GM08714 (cell line): Measurements from ENCODE around the gene SNTG2.
"Not testable (repeated sequence)": the region's sequence is repeated elsewhere in the genome, so short reads cannot be mapped to it uniquely, and the experiment has no call there.

Experiments used
- H3K4me3 ChIP-seq: fragments of 200-500 bp; sonication (Bioruptor generic); 2 replicates; pipeline ENCODE4 v1.5.1; 2014; ENCODE audit warnings: mild to moderate bottlenecking, low read length, inconsistent platforms
- ZNF274 ChIP-seq: IDR thresholded peaks from 2 replicates; pipeline ENCODE4 v1.6.1; 2012; ENCODE audit warnings: mild to moderate bottlenecking, low read depth, low read length

The SNTG2 gene

GRCh38 chr2:950080-950966, at the start of gene SNTG2:
SNTG2 (plus strand) TSS chr2:950849; CDS start chr2:950997, 148 bp downstream.
- TF ChIP-seq ZNF274 = no peak
- peak within 1 kb of the TSS; percentile 58 for H3K4me3 ChIP-seq

GRCh38 chr2:902584-902983, 48.1 kb upstream of the SNTG2 start:
- H3K4me3 ChIP-seq = no peak overlapping the region
- no peak for TF ChIP-seq ZNF274

GRCh38 chr2:903223-903900, 47.3 kb upstream of the SNTG2 start:
- TF ChIP-seq ZNF274 = no peak

GRCh38 chr2:904246-905024, 46.2 kb upstream of the SNTG2 start:
- no peak for TF ChIP-seq ZNF274
- no peak overlapping the region for H3K4me3 ChIP-seq

More at GRCh38 chr2:903223-903900, 47.3 kb upstream of the SNTG2 start:
- no peak overlapping the region for H3K4me3 ChIP-seq

GRCh38 chr2:905091-905832, 45.4 kb upstream of the SNTG2 start:
- no peak for TF ChIP-seq ZNF274
- no peak overlapping the region for H3K4me3 ChIP-seq

GRCh38 chr2:905833-906140, 44.9 kb upstream of the SNTG2 start:
- no peak overlapping the region for H3K4me3 ChIP-seq

GRCh38 chr2:907706-908105, 42.9 kb upstream of the SNTG2 start:
- no peak overlapping the region for H3K4me3 ChIP-seq
- TF ChIP-seq ZNF274 = no peak

More at GRCh38 chr2:905833-906140, 44.9 kb upstream of the SNTG2 start:
- no peak for TF ChIP-seq ZNF274

- H3K4me3 ChIP-seq = no peak overlapping the region
- no peak for TF ChIP-seq ZNF274
Observed at GRCh38 chr2:908568-908967, 42.1 kb upstream of the SNTG2 start.

GRCh38 chr2:909764-910379, 40.8 kb upstream of the SNTG2 start:
- H3K4me3 ChIP-seq = not testable (repeated sequence)

- TF ChIP-seq ZNF274 = no peak
Observed at GRCh38 chr2:910698-911097, 40.0 kb upstream of the SNTG2 start.

GRCh38 chr2:915979-916378, 34.7 kb upstream of the SNTG2 start:
- no peak for TF ChIP-seq ZNF274
- no peak overlapping the region for H3K4me3 ChIP-seq

More at GRCh38 chr2:910698-911097, 40.0 kb upstream of the SNTG2 start:
- no peak overlapping the region for H3K4me3 ChIP-seq

- no peak for TF ChIP-seq ZNF274
- H3K4me3 ChIP-seq = no peak overlapping the region
Observed at GRCh38 chr2:916935-917334, 33.7 kb upstream of the SNTG2 start.

- TF ChIP-seq ZNF274 = no peak
- H3K4me3 ChIP-seq = no peak overlapping the region
Observed at GRCh38 chr2:919672-920071, 31.0 kb upstream of the SNTG2 start.

- no peak for TF ChIP-seq ZNF274
- no peak overlapping the region for H3K4me3 ChIP-seq
Observed at GRCh38 chr2:920573-920972, 30.1 kb upstream of the SNTG2 start.
